ENCODE results near the gene FAF1.

FAF1 gene

DNA sequence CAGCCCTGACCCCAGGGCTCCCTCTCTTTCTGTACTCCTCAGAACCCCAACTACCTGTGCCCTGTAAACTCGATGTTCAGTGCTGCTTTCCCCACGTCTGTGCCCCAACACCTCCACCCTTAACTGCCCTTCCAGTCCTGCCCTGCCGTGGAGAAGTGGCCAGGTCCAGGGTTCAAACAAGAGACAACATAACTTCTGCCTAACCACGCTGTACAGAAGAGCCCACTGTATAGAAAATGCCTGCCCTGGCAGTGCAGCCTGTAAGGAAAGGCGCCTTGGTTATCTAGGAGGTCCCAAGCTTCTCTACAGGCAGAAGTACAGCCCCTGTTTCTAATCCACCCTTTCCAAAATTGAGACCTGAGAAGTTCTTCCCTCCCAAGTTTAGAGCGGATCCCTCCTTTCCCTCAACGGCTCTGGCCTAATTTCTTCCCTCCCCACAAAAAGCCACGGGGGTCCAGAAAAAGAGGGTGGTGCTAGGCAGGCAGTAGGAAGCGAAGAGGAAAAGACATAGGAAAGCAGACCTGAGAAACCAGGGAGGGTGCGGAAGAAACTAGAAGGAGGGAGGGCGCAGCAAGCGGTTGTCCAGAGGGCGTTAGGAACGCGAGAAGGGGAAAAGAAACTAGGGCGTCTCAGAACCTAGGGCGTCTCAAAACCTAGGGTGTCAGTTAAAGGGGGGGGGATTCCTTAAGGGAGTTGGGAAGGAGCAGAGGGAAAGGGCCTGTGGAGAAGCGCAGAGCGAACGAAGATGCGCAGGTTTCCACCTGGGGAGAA lies 540.0 kb downstream of the FAF1 start:
- Histone ChIP-seq H3K4me1 (peaks cover 0 to 84% (median 75%) of the 10 kb centered on the region in 4 donors), H3K9me3 (no peaks in the 10 kb centered on the region), H3K27ac (no peak overlapping the region), H3K4me3 (no peak overlapping the region), H3K36me3 (no peaks in the 10 kb centered on the region), H3K27me3 (peaks cover 0 to 100% of the 10 kb centered on the region in 2 donors)
- TF ChIP-seq, protein P1, sequence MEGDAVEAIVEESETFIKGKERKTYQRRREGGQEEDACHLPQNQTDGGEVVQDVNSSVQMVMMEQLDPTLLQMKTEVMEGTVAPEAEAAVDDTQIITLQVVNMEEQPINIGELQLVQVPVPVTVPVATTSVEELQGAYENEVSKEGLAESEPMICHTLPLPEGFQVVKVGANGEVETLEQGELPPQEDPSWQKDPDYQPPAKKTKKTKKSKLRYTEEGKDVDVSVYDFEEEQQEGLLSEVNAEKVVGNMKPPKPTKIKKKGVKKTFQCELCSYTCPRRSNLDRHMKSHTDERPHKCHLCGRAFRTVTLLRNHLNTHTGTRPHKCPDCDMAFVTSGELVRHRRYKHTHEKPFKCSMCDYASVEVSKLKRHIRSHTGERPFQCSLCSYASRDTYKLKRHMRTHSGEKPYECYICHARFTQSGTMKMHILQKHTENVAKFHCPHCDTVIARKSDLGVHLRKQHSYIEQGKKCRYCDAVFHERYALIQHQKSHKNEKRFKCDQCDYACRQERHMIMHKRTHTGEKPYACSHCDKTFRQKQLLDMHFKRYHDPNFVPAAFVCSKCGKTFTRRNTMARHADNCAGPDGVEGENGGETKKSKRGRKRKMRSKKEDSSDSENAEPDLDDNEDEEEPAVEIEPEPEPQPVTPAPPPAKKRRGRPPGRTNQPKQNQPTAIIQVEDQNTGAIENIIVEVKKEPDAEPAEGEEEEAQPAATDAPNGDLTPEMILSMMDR (IDR thresholded peaks at IDR 0.05): no peak
- DNase-seq: no peak
- intact Hi-C loops (cut with DNase I; ENCODE audit: low total_unique reads): no loop called here

DNA sequence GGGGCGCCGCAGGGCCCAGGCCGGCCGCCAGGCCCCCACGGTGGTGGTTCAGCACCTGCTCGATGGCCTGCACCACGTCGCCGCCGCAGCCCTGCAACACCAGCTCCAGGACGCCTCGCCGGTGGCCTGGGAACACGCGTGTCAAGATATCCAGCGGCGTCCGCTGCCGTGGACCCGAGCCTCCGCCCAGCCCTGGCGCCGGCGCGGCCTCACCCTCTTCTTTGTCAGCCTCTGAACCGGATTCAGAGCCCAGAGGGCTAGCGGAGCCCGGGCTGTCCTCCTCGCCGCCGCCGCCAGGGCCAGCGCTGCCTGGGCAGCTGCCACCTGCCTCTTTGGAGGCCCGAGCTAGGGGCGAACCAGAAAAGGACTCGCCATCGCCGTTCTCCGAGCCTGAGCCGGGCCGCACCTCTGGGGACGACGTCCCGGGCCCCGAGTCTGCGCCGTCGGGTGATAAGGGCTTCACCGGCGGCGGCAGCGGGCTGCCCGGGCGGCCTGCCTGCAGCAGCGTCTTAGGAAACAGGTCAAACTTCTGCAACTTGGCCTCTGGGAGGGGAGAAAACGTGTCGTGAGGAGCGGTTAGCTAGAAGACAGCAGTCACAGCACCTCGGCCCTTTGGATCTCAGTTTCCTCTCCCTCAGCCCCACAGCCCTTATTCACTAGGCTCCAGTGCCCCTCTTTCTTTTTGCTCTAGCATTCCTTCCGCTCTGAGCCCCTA lies 540.7 kb downstream of the FAF1 start:
- peaks cover 0 to 98% of the 10 kb centered on the region in 2 donors for H3K27me3 ChIP-seq
- intact Hi-C loops (cut with DNase I; ENCODE audit: low total_unique reads): no loop called here
- H3K36me3 ChIP-seq: no peaks in the 10 kb centered on the region
- peaks cover 0 to 78% (median 68%) of the 10 kb centered on the region in 4 donors for H3K4me1 ChIP-seq
- no peaks in the 10 kb centered on the region for H3K9me3 ChIP-seq
- TF ChIP-seq, protein P1 (IDR thresholded peaks at IDR 0.05): no peak
- H3K27ac ChIP-seq: no peak overlapping the region
- H3K4me3 ChIP-seq: peak overlapping the region; percentile 22 to 47
- DNase-seq: no peak

DNA sequence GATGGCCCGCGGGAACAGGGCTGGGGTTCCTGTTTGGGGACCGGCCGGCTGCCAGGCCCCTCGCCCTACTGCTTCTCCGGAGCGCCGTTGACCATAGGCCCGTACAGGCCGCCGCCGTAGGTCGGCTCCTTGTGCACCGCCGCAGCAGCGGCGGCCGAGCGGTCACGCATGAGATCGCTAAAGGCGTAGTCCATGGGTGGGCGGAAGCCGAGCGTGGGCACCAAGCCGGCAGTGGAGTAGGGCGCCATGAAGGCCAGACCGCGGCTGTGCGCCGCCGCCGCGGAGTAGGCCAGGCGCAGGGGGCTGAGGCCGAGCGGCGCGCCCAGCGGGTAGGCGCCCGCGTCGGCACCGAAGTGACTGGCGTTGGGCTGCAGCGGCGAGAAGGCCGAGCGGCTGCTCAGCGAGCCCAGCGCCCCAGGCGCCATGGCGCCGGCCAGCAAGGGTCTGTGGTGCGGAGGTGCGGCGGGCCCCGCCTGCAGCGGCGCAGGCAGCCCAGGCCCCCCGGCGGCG lies 541.4 kb downstream of the FAF1 start:
- Histone ChIP-seq H3K9me3 (no peaks in the 10 kb centered on the region), H3K27ac (no peak overlapping the region), H3K36me3 (no peaks in the 10 kb centered on the region), H3K27me3 (peaks cover 0 to 94% of the 10 kb centered on the region in 2 donors), H3K4me3 (peak overlapping the region; percentile 22 to 47), H3K4me1 (peaks cover 0 to 71% (median 61%) of the 10 kb centered on the region in 4 donors)
- intact Hi-C loops (cut with DNase I; ENCODE audit: low total_unique reads): no loop called here
- TF ChIP-seq, protein P1 (IDR thresholded peaks at IDR 0.05): no peak
- DNase-seq: no peak

DNA sequence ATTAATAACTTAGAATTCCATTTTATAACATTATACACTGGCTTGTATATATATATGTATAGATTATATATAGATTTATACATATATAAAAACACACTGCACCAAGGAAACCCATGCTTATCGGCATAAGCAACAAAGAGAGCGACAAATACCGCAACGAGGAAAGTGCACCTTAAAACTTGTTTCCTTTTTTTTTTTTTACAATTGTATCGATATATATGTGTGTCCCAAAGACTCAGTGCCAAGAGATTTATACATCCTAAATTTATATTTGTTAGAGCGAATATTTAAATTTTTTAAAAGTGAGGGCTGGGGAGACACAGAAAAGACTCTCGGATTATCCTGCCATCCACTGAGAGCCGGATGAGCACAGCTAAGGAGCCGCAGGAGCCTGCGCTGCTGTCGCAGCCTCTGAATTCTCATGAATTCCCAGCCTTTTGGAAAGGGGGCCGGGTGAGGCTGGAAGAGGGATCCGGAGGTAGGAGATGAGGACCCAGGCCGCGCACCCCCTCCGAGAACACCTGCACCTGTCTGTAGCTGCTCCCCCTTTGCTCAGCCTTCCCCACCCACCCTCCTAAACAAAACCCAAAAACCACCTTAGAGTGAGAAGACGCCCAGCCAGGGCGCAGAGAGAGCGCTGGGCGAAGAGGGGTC lies 542.0 kb downstream of the FAF1 start:
- Histone ChIP-seq H3K4me1 (peaks cover 0 to 65% (median 55%) of the 10 kb centered on the region in 4 donors), H3K36me3 (no peaks in the 10 kb centered on the region), H3K4me3 (peak overlapping the region; percentile 22 to 47), H3K27ac (no peak overlapping the region), H3K9me3 (peaks cover 0 to 5% (median 0%) of the 10 kb centered on the region in 3 donors), H3K27me3 (peaks cover 0 to 90% of the 10 kb centered on the region in 2 donors)
- intact Hi-C loops (cut with DNase I; ENCODE audit: low total_unique reads): no loop called here
- DNase-seq: no peak
- TF ChIP-seq, protein P1 (IDR thresholded peaks at IDR 0.05): no peak

DNA sequence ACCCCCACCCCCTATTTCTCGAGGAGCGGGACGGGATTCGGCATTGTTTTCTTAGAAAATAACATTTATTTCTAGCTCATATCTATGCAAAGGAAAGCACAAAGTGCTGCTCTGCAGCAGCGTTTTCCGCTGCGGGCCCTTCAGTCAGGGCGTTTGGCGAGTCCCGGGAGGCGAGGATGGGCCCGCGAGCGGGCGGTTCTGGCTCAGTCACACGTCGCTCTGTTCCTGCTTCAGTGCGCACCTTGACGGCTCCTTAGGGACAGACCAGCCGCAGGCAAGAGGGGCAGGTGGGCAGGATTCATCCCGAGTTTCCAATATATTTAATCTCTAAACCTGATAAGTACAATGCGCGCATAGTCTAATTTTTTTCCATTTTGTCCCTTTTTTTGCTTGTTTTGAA lies 542.6 kb downstream of the FAF1 start:
- Histone ChIP-seq H3K27ac (no peak overlapping the region), H3K9me3 (peaks cover 0 to 7% (median 0%) of the 10 kb centered on the region in 3 donors), H3K4me3 (no peak overlapping the region), H3K27me3 (peaks cover 0 to 84% of the 10 kb centered on the region in 2 donors), H3K4me1 (peaks cover 0 to 59% (median 51%) of the 10 kb centered on the region in 4 donors), H3K36me3 (no peaks in the 10 kb centered on the region)
- intact Hi-C loops (cut with DNase I; ENCODE audit: low total_unique reads): no loop called here
- TF ChIP-seq, protein P1 (IDR thresholded peaks at IDR 0.05): no peak
- no peak for DNase-seq

All from tibial artery (tissue), 4 donors.